Right cardiac atrium (tissue), 5 donors: Measurements from ENCODE around the gene PAH. TPM values are rescaled to one million over a fixed set of nuclear protein-coding genes. Genes with fewer than 3 reads are reported as not detected.

Experiments used
- ATAC-seq, 2 donors: fragments of 200-7000 bp; cut with Tn5 transposase; one replicate each; pipeline versions ENCODE4 v1.8.0 to v1.9.1; 2020; ENCODE audit warnings: moderate library complexity in 2 of 2, mild to moderate bottlenecking in 1 of 2
- DNase-seq, 3 donors: peaks; one replicate each; pipeline ENCODE4 v3.0.0-alpha.2; 2020
- H3K27ac ChIP-seq: one replicate; pipeline ENCODE4 v1.5.1; 2013; ENCODE audit warnings: mild to moderate bottlenecking, low read length, control low read depth, moderate library complexity
- H3K27me3 ChIP-seq: one replicate; pipeline ENCODE4 v1.6.1; 2013; ENCODE audit not compliant: control insufficient read depth, insufficient read depth
- H3K4me1 ChIP-seq: one replicate; pipeline ENCODE4 v1.6.1; 2013; ENCODE audit warnings: low read length; ENCODE audit not compliant: control insufficient read depth, insufficient read depth
- H3K4me3 ChIP-seq: one replicate; pipeline ENCODE4 v1.5.1; 2013; ENCODE audit warnings: low read length, control low read depth
- H3K9me3 ChIP-seq: one replicate; pipeline ENCODE4 v1.6.1; 2013; ENCODE audit warnings: low read length; ENCODE audit not compliant: control insufficient read depth
- WGBS: extraction: QIAGEN DNeasy Blood & Tissue Kit; methylation state at CpG from one replicate; pipeline ENCODE4 v1.1.7; 2013; 5-methylcytosine and 5-hydroxymethylcytosine counted together
- intact Hi-C, 4 donors: fragments of 100-400 bp; cut with DNase I; formaldehyde crosslinking; loops; one replicate each; pipeline versions ENCODE4 v1.11.0 to v1.14.0; 2022 to 2023
- polyA plus RNA-seq: library from polyadenylated mRNA; stranded (reverse); fragments of 200-250 nt; gene quantifications from one replicate; pipeline ENCODE4 v1.2.3, GENCODE V29; 2013
- total RNA-seq, 4 donors: library from RNA; stranded (reverse); fragmentation: NEBNext Ultra II Directional; extraction: Animal tissue kit (Norgen Biotek cat#: 25700); gene quantifications; one replicate each; pipeline ENCODE4 v1.2.1, GENCODE V29; 2021
- donor health status: healthy with polysubstance abuse.
- donor health status: DM: no; HTN: yes; CAD: no.
- donor health status: DM: no; HTN: no; CAD: no.
- donor health status: DM: no; HTN: yes; CAD: no; lungs with severe emphysema.
- donor health status: DM: yes; HTN: yes; CAD: no.

The PAH gene
- total and polyA plus RNA-seq, 5 donors, result 1.2 TPM; not detected in 4

- no peak overlapping the region for H3K27ac ChIP-seq
- H3K9me3 ChIP-seq, result no peaks in the 10 kb centered on the region
Observed at GRCh38 chr12:102814691-102815367, 102.2 kb downstream of the PAH start.

GRCh38 chr12:102812344-102812743, 104.7 kb downstream of the PAH start:
- no peak for DNase-seq
- intact Hi-C loops, result no loop called here
- Histone ChIP-seq H3K4me3 (no peak overlapping the region), H3K27me3 (no peaks in the 10 kb centered on the region), H3K4me1 (no peaks in the 10 kb centered on the region), H3K27ac (no peak overlapping the region), H3K9me3 (no peaks in the 10 kb centered on the region)
- WGBS, result 31% methylated on average over 8 of the region's 8 CpGs
- ATAC-seq, result no peak

More at GRCh38 chr12:102814691-102815367, 102.2 kb downstream of the PAH start:
- no peak for DNase-seq
- Histone ChIP-seq H3K4me1 (no peaks in the 10 kb centered on the region), H3K27me3 (no peaks in the 10 kb centered on the region), H3K4me3 (no peak overlapping the region)
- intact Hi-C loops, result no loop called here
- WGBS, result 66% methylated on average over 2 of the region's 2 CpGs
- ATAC-seq, result peak; percentile 69 to 72

- Histone ChIP-seq H3K4me3 (no peak overlapping the region), H3K4me1 (no peaks in the 10 kb centered on the region), H3K9me3 (no peaks in the 10 kb centered on the region), H3K27ac (no peak overlapping the region), H3K27me3 (no peaks in the 10 kb centered on the region)
- 30% methylated on average over 6 of the region's 6 CpGs for WGBS
- no peak for DNase-seq
- intact Hi-C loops, result no loop called here
- ATAC-seq, result no peak
Observed at GRCh38 chr12:102811110-102811737, 105.8 kb downstream of the PAH start.

- DNase-seq (no peak), ATAC-seq (no peak)
- intact Hi-C loops, result no loop called here
- Histone ChIP-seq H3K9me3 (no peaks in the 10 kb centered on the region), H3K27ac (no peak overlapping the region), H3K27me3 (no peaks in the 10 kb centered on the region), H3K4me1 (no peaks in the 10 kb centered on the region), H3K4me3 (no peak overlapping the region)
- 88% methylated on average over 3 of the region's 3 CpGs for whole genome bisulfite sequencing
Observed at GRCh38 chr12:102808412-102808811, 108.6 kb downstream of the PAH start.

- 78% methylated on average over 2 of the region's 2 CpGs for WGBS
- Histone ChIP-seq H3K27ac (no peak overlapping the region), H3K27me3 (no peaks in the 10 kb centered on the region), H3K4me1 (no peaks in the 10 kb centered on the region), H3K4me3 (no peak overlapping the region), H3K9me3 (no peaks in the 10 kb centered on the region)
- intact Hi-C loops, result no loop called here
- DNase-seq (no peak), ATAC-seq (no peak)
Observed at GRCh38 chr12:102806592-102806991, 110.5 kb downstream of the PAH start.

- Histone ChIP-seq H3K4me3 (no peak overlapping the region), H3K4me1 (no peaks in the 10 kb centered on the region), H3K9me3 (no peaks in the 10 kb centered on the region), H3K27me3 (no peaks in the 10 kb centered on the region), H3K27ac (no peak overlapping the region)
- ATAC-seq (no peak), DNase-seq (no peak)
- intact Hi-C loops, result no loop called here
- WGBS, result 38% methylated on average over 3 of the region's 3 CpGs
Observed at GRCh38 chr12:102806110-102806509, 110.9 kb downstream of the PAH start.

GRCh38 chr12:102800565-102800964, 116.5 kb downstream of the PAH start:
- Histone ChIP-seq H3K4me1 (no peaks in the 10 kb centered on the region), H3K4me3 (no peak overlapping the region), H3K27me3 (no peaks in the 10 kb centered on the region), H3K9me3 (no peaks in the 10 kb centered on the region), H3K27ac (no peak overlapping the region)
- intact Hi-C loops, result no loop called here
- DNase-seq, result no peak
- no peak for ATAC-seq

GRCh38 chr12:102799229-102799628, 117.8 kb downstream of the PAH start:
- ATAC-seq, result no peak
- Histone ChIP-seq H3K4me3 (no peak overlapping the region), H3K9me3 (no peaks in the 10 kb centered on the region), H3K27ac (no peak overlapping the region), H3K4me1 (no peaks in the 10 kb centered on the region), H3K27me3 (no peaks in the 10 kb centered on the region)
- DNase-seq, result no peak
- intact Hi-C loops, result no loop called here
- 75% methylated on average over 9 of the region's 9 CpGs for WGBS

- DNase-seq, result no peak
- H3K27me3 ChIP-seq, result no peaks in the 10 kb centered on the region
- no peak for ATAC-seq
- no peak overlapping the region for H3K4me3 ChIP-seq
- H3K27ac ChIP-seq, result no peak overlapping the region
- no peaks in the 10 kb centered on the region for H3K9me3 ChIP-seq
- 56% methylated on average over 5 of the region's 5 CpGs for WGBS
- no peaks in the 10 kb centered on the region for H3K4me1 ChIP-seq
- intact Hi-C loops, result no loop called here
Observed at GRCh38 chr12:102797528-102797927, 119.5 kb downstream of the PAH start.

GRCh38 chr12:102793921-102794320, 123.1 kb downstream of the PAH start:
- Histone ChIP-seq H3K27ac (no peak overlapping the region), H3K27me3 (peaks cover 2% of the 10 kb centered on the region), H3K4me1 (no peaks in the 10 kb centered on the region), H3K4me3 (no peak overlapping the region), H3K9me3 (no peaks in the 10 kb centered on the region)
- 76% methylated on average over 7 of the region's 7 CpGs for WGBS
- no peak for ATAC-seq
- DNase-seq, result no peak
- intact Hi-C loops, result no loop called here
